ENCODE results near the gene EPYC.
"Not testable (repeated sequence)": the region's sequence is repeated elsewhere in the genome, so short reads cannot be mapped to it uniquely, and the experiment has no call there.

The EPYC gene

DNA sequence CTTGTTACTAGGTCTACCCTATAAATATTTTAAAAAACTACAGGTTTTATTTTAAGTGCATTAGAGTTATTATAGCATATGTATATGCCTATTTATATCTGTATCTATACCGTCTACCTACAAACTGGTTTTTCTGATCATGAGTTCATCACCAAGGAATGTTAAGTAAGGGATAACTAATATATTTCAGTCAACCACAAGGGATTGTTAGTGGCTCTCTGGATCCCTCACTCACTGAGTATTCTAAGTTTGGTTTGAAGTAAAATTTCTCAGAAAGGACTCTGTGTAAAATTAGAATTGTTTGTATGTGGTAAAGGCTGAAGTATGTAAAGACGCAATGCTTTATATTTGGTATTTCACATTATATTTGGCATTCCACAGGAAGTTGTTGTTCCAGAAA is 4.8 kb downstream of the EPYC start:
- in situ Hi-C loops (cut with HindIII; ENCODE audit: low pct_ligation_motif_present, low pct_unique_long_range_greater_than_20kb, low sequenced_read_pairs), result loop anchor here (25.0 kb wide), 1 partner anchor 337 kb away; no protein-coding TSS in a partner anchor

GRCh38 chr12:90999527-90999926 is 5.2 kb downstream of the EPYC start:
- in situ Hi-C loops (cut with HindIII; ENCODE audit: low pct_ligation_motif_present, low pct_unique_long_range_greater_than_20kb, low sequenced_read_pairs), result no loop called here
- no peak for DNase-seq

More for the DNA sequence above, 4.8 kb downstream of the EPYC start:
- no peak for DNase-seq

- in situ Hi-C loops (cut with HindIII; ENCODE audit: low pct_ligation_motif_present, low pct_unique_long_range_greater_than_20kb, low sequenced_read_pairs), result no loop called here
- no peak for DNase-seq
Measured at GRCh38 chr12:90995010-90995409, 9.8 kb downstream of the EPYC start.

DNA sequence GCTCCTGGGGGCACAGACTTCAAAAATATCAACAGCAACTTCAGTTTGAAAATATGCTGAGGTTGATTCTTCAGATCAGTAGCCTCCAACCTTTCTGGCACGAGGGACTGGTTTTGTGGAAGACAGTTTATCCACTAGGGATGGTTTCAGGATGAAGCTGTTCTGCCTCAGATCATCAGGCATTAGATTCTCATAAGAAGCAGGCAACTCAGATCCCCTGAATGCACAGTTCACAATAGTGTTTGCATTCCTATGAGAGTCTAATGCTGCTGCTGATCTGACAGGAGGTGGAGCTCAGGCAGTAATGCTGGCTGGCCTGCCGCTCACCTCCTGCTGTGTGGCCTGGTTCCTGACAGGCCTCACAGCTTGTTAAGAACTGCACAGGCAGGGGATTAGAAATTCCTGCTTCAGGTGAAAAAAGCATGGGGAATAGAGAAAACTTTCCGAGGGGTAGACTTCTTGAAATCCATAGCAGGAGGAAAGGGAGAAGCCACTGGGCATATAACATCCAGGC is 12.8 kb downstream of the EPYC start:
- DNase-seq, result no peak
- in situ Hi-C loops (cut with HindIII; ENCODE audit: low pct_ligation_motif_present, low pct_unique_long_range_greater_than_20kb, low sequenced_read_pairs), result no loop called here

GRCh38 chr12:90990611-90991010 is 14.2 kb downstream of the EPYC start:
- DNase-seq, result no peak
- in situ Hi-C loops (cut with HindIII; ENCODE audit: low pct_ligation_motif_present, low pct_unique_long_range_greater_than_20kb, low sequenced_read_pairs), result no loop called here

DNA sequence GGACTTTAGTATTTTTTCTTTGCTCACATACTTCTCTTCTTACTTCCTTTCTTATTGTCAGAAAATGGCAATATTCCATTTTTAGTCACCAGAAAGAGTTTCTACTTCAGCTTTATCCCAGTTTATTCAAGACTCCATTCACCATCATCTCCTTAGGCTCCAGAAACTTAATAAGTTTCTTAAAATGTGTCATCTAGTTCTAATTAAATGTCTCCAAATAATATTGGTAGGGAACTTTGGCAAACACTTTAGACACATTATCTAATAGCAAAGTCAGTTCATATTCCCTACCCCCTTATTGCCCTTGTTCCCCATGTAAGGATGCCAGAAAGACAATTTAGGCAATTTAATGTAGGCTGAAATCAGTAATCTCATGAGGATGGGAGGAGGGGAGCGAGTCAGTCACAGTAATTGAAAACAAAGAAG is 15.1 kb downstream of the EPYC start:
- no peak for DNase-seq
- in situ Hi-C loops (cut with HindIII; ENCODE audit: low pct_ligation_motif_present, low pct_unique_long_range_greater_than_20kb, low sequenced_read_pairs), result no loop called here

DNA sequence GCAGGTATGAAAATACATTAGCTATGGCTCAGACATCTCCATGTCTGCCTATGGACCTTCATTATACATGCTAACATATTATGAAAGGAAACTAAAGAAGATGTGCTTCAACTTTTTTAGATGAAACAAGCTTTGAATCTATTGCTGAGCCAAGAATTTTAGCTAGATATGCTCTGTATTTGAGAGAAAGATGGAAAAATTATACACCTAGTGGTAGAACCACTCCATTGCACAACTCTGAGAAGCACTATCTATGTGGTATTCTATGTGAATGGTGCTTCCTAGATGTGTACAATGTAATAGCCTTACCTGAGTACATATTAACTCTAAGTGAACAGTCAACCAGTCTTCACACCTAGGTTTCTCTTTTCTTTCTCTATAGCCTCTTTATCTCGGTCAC is 17.3 kb downstream of the EPYC start:
- DNase-seq, result no peak
- in situ Hi-C loops (cut with HindIII; ENCODE audit: low pct_ligation_motif_present, low pct_unique_long_range_greater_than_20kb, low sequenced_read_pairs), result no loop called here

GRCh38 chr12:90987101-90987500 is 17.7 kb downstream of the EPYC start:
- DNase-seq, result no peak
- in situ Hi-C loops (cut with HindIII; ENCODE audit: low pct_ligation_motif_present, low pct_unique_long_range_greater_than_20kb, low sequenced_read_pairs), result no loop called here

DNA sequence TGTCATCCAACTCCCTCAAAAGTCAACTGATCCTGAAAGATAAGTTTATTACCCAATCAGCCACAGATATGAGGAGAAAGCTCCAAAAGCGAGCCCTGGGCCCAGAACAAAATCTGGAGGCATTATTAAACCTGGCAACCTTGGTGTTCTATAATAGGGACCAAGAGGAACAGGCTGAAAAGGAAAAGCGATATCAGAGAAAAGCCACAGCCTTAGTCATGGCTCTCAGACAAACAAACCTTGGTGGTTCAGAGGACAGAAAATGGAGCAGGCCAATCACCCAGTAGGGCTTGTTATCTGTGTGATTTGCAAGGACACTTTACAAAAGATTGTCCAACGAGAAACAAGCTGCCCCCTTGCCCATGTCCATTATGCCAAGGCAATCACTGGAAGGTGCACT is 19.4 kb downstream of the EPYC start:
- in situ Hi-C loops (cut with HindIII; ENCODE audit: low pct_ligation_motif_present, low pct_unique_long_range_greater_than_20kb, low sequenced_read_pairs); DNase-seq: not testable (repeated sequence)

- in situ Hi-C loops (cut with HindIII; ENCODE audit: low pct_ligation_motif_present, low pct_unique_long_range_greater_than_20kb, low sequenced_read_pairs), result no loop called here
- no peak for DNase-seq
Measured at GRCh38 chr12:90984114-90984513, 20.7 kb downstream of the EPYC start.

GRCh38 chr12:90982170-90982569 is 22.6 kb downstream of the EPYC start:
- in situ Hi-C loops (cut with HindIII; ENCODE audit: low pct_ligation_motif_present, low pct_unique_long_range_greater_than_20kb, low sequenced_read_pairs), result no loop called here
- no peak for DNase-seq

GRCh38 chr12:90979951-90980350 is 24.8 kb downstream of the EPYC start:
- in situ Hi-C loops (cut with HindIII; ENCODE audit: low pct_ligation_motif_present, low pct_unique_long_range_greater_than_20kb, low sequenced_read_pairs), result no loop called here
- DNase-seq, result no peak

DNA sequence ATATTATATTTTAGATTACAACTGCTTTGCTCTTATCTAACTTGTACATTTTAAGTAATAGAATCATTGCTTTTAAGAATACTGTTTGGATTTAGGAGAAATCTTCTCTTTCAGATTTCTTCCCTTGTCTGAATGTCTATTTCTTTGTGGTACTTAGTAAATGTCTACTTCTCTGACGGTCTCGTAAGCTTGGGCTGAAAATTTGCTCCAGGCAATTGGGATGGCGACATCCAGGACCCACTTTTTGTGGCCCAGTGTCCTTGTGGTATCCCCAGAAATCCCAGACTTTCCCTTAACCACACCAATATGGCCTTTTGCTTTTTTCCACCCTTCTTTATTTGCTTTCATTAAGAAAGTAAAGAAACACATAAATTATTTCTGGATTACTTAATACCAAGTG is 25.8 kb downstream of the EPYC start:
- no peak for DNase-seq
- in situ Hi-C loops (cut with HindIII; ENCODE audit: low pct_ligation_motif_present, low pct_unique_long_range_greater_than_20kb, low sequenced_read_pairs), result no loop called here

DNA sequence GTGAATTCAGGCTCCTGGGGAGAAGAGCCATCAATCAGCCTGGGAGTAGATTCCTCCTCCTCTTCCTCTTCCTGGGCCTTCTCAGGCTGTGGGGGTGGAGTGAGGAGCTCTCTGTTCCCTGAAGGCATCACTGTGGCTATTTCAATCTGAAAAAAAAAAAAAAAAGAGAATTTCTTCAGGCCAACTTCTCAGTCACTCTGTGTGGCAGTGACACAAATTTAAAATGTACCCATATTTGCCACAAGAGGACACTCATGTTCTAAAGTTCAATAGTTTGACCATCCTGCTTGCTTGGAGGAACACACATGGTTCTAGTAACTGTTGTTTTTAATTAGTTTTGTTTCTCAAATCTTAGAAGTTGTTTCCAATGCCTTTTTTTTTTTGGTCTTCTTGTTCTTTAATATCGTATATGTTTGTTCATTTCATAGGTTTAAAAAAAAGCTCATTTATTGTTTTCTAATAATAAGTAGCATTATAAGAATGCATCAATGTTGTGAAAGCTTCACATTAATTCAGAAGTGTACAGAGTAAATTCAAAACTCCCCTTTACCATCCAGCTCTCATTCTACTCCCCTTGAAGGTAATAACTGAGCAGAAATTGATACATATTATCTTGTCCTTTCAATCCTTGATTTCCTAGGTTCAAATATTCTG is 26.5 kb downstream of the EPYC start:
- in situ Hi-C loops (cut with HindIII; ENCODE audit: low pct_ligation_motif_present, low pct_unique_long_range_greater_than_20kb, low sequenced_read_pairs), result no loop called here
- DNase-seq, result peak; percentile 79

- DNase-seq, result no peak
- in situ Hi-C loops (cut with HindIII; ENCODE audit: low pct_ligation_motif_present, low pct_unique_long_range_greater_than_20kb, low sequenced_read_pairs), result no loop called here
Measured at GRCh38 chr12:90977224-90977623, 27.5 kb downstream of the EPYC start.

GRCh38 chr12:90974286-90974685 is 30.5 kb downstream of the EPYC start:
- in situ Hi-C loops (cut with HindIII; ENCODE audit: low pct_ligation_motif_present, low pct_unique_long_range_greater_than_20kb, low sequenced_read_pairs), result no loop called here

DNA sequence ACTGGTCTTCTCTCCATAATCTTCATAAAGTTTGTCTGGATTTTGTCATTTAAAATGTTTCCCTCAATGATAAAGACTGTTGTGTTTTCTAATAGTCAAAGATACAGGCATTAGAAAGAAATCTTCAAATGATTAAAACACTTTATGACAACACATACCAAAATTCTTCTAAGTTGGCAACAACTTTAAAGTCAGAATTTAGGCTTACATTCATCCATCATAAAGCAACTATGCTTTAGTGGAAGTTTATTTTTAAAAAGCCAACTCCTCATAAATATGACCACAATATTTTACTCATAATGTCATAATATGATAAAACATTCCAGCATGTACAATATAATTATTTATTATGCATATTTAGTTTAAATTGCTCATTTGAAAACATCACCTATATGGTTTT is 32.5 kb downstream of the EPYC start:
- no peak for DNase-seq
- in situ Hi-C loops (cut with HindIII; ENCODE audit: low pct_ligation_motif_present, low pct_unique_long_range_greater_than_20kb, low sequenced_read_pairs), result no loop called here

More at GRCh38 chr12:90974286-90974685, 30.5 kb downstream of the EPYC start:
- no peak for DNase-seq

DNA sequence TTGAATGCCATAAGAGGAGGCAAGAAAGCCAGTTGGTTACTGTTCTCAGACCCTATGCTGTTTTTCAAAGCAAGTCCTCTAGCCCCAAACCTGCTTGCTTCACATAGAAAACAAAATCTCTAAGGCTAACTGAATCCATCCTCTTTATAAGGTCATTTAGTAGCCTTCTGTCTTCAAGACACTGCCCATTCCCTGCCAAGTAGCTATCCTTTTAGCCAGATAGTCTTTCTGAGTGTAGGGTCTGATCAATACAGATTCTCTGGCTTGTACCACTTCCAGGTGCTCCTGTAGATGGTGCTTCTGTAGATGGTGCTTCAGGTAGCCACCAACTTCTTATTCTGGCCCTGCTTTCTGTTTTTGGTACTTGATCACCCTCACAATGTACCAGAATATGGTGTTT is 33.9 kb downstream of the EPYC start:
- in situ Hi-C loops (cut with HindIII; ENCODE audit: low pct_ligation_motif_present, low pct_unique_long_range_greater_than_20kb, low sequenced_read_pairs), result no loop called here
- no peak for DNase-seq

- in situ Hi-C loops (cut with HindIII; ENCODE audit: low pct_ligation_motif_present, low pct_unique_long_range_greater_than_20kb, low sequenced_read_pairs), result no loop called here
- DNase-seq, result no peak
Measured at GRCh38 chr12:90970471-90970870, 34.3 kb downstream of the EPYC start.

DNA sequence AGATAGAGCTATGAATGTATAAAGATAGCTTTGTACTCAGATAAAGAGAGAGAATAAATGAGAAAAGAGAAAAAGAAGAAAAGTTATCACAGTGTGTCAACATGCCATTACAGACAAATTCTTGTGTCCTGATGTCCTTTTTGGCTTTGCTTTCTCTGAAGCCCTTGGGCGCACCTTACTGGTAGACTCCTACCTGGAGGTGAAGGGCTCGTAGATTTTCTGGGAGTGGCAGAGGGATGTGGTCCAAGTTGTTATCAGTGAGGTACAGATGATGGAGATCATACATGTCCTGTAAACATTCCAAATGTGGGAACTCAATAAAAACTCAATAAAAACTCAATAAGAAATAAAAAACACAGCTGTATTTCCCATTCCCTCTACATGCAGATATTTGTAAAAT is 34.9 kb downstream of the EPYC start:
- in situ Hi-C loops (cut with HindIII; ENCODE audit: low pct_ligation_motif_present, low pct_unique_long_range_greater_than_20kb, low sequenced_read_pairs), result no loop called here
- no peak for DNase-seq

DNA sequence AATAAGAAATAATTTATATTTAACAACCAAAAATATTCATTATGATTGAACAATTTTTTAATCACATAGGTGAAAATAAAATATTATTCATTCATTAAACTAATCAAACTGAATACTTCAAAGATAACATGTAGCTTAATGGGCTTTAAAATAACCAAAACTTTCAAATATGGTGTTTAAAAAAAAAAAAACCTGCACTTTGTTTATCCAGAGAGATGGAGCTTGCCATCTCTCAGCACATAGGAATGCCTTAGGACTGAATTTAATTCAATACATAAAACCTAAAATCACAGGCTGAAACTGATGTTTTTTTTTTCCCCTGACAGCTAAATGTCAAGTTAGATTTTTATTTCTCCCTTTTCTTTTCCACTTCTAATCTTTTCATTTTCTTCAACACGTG is 35.4 kb downstream of the EPYC start:
- in situ Hi-C loops (cut with HindIII; ENCODE audit: low pct_ligation_motif_present, low pct_unique_long_range_greater_than_20kb, low sequenced_read_pairs), result no loop called here
- DNase-seq, result no peak

Data from ACHN (cell line).